GM20431 (cell line): ENCODE results near the gene PRAME.
"Not testable (repeated sequence)": the region's sequence is repeated elsewhere in the genome, so short reads cannot be mapped to it uniquely, and the experiment has no call there.

Experiments
- in situ Hi-C: fragments of 300-500 bp; cut with MseI, MboI; formaldehyde crosslinking; loops from one replicate; pipeline ENCODE4 v1.15.0; 2020; ENCODE audit warnings: low sequenced_read_pairs; ENCODE audit not compliant: unreplicated experiment

Gene PRAME

GRCh38 chr22:22584722-22585121, 25.7 kb upstream of the PRAME start:
- in situ Hi-C loops: no loop called here

- in situ Hi-C loops: no loop called here
Observed at GRCh38 chr22:22583030-22583429, 24.0 kb upstream of the PRAME start.

DNA sequence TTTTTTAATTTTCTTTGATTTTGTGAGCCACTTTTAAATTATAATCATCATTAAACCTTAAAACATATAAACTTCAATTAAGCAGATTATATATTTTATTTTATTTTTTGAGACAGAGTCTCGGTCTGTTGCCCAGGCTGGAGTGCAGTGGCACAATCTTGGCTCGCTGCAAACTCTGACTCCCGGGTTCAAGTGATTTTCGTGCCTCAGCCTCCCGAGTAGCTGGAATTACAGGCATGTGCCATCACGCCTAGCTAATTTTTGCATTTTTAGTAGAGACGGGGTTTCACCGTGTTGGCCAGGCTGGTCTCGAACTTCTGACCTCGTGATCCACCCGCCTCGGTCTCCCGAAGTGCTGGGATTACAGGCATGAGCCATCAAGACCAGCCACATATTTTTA, 22.5 kb upstream of the PRAME start:
- in situ Hi-C loops: not testable (repeated sequence)

DNA sequence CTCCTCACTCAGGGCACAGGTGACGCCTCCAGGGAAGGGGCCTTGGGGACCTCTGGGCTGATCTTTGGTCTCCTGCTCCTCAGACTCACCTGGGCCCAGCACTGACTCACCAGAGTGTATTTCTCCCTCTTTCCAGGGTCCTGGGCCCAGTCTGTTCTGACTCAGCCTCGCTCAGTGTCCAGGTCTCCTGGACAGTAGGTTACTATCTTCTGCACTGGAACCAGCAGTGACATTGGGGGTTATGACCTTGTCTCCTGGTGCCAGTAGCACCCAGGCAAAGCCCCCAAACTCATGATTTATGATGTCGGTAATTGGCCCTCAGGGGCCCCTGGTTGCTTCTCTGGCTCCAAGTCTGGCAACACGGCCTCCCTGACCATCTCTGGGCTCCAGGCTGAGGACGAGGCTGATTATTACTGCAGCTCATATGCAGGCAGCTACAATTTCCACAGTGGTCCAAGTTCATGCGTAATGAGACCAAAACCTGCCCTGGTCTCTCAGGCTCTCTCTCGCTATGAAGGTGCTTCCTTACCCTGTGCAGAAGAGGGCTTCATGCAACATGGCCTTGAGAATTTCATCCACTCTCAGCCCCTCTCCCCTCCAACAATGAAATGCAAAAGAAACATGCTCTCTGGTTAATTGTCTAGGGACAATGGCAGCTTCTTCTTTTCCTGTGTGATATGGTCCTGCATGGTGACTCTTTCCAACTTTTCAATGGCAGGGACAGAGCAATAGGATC, 21.0 kb upstream of the PRAME start:
- in situ Hi-C loops: no loop called here

DNA sequence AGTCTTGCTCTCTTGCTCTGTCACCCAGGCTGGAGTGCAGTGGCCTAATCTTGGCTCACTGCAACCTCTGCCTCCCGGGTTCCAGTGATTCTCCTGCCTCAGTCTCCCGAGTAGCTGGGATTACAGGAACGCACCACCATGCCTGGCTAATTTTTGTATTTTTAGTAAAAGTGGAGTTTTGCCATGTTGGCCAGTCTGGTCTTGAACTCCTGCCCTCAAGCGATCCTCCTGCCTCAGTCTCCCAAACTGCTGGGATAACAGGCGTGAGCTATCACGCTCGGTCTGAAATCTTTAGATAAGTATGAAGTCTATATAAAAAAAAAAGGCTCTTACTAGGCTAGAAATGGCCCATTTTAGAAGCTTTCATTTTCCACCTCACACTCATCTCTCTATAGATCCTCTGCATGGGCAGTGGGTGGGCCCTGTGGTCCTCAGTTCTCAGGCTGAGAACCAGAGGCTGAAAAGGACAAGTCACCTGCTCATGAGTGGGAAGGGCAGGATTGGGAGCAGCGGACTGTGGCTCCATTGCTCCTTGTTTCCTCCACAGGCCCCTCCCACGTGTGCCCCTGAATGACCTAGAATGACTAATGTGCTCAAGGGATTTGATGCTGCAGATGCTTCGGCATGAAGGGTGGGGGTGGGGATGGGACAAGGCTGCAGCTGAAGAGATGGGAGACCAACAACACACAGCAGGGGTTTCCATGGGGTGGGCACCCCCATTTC, 19.8 kb upstream of the PRAME start:
- in situ Hi-C loops: no loop called here

- in situ Hi-C loops: no loop called here
Observed at GRCh38 chr22:22576989-22577427, 17.9 kb upstream of the PRAME start.

GRCh38 chr22:22576244-22576988, 17.4 kb upstream of the PRAME start:
- in situ Hi-C loops: no loop called here

- in situ Hi-C loops: no loop called here
Observed at GRCh38 chr22:22574361-22574760, 15.3 kb upstream of the PRAME start.

DNA sequence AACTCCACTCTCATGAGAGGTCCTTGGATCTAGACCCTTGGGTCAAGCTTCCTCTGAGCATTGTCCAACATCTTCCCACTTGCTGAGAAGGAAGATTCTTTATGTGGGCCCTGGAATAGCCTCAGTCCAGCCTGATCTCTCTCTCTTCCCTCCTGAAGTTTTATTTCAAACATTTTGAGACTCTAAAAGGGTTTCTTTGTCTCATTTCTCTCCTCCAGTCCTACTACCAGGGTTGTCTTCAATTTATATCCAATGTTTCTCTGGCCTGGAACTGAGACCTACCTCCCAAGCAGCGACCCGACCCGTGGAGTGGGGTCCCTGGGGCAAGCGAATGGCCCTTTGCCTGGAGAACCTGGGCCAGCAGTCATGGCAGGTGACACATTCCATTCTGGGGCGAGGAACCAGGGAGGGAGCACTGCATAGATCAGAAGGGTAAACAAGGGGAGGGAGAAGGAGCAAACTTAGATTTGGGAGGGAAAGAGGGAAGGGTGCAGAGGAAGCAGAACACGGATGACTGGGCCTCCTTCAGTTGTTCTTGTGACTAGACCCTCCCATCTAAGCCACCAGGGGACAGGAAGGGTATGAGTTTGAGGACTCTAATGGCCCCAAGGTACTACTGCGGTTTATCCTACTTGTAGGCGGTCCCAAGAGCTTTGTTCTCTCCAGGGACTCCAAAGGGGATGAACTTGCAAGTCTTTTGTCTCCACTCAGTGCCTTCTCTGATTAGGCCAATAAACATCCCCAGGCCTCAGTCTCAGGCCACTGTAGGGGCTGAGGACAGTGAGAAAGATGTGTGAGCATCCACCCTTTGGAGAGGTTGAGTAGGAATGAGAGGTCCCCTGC, 14.2 kb upstream of the PRAME start:
- in situ Hi-C loops: no loop called here

- in situ Hi-C loops: no loop called here
Observed at GRCh38 chr22:22571862-22572261, 12.8 kb upstream of the PRAME start.

GRCh38 chr22:22571429-22571828, 12.4 kb upstream of the PRAME start:
- in situ Hi-C loops: no loop called here

GRCh38 chr22:22569218-22569617, 10.2 kb upstream of the PRAME start:
- in situ Hi-C loops: no loop called here

DNA sequence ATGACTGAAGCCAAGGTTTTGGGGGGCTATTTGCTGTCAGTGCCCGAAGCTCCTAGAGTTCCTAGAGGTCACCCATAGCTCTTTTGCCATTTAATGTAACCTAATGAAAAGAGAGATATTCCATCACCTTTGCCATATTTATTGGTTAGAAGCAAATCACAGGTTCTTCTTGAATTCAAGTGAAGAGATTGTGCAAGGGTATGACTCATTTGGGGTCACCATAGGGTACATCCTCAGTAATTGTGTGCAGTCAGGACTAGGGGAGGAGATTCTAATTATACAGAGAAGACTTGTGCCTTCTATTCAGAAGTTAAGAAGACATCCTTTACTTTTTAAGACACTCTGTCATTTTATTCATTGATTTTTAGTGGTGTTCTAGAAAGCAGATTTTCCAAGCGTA, 6.9 kb upstream of the PRAME start:
- in situ Hi-C loops: no loop called here

- in situ Hi-C loops: no loop called here
Observed at GRCh38 chr22:22558071-22558971, 744 bp downstream of the PRAME start.

- in situ Hi-C loops: no loop called here
Observed at GRCh38 chr22:22556995-22557925, 1.8 kb downstream of the PRAME start.

- in situ Hi-C loops: no loop called here
Observed at GRCh38 chr22:22556578-22556977, 2.5 kb downstream of the PRAME start.

DNA sequence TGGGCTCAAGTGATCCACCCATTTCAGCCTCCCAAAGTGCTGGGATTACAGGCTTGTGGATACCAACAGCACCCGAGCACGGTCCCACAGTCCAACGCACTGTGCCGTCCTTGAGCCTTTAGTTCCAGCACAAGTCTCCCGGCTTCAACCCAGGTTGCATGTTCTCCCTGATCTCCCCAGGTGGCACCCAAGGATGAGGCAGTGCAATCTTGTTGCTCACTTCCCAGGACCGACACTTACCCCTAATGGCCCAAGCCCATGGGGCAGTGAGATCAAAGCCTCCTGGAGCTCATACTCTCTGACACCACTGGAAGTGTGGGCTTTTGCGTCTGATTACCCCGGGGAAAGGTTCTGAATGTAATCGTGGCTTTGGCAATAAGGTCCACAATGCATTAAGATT, 3.5 kb downstream of the PRAME start:
- in situ Hi-C loops: no loop called here
